HCEC 1CT (cell line): Measurements from ENCODE around the gene SMARCA1.

Experiments used
- DNase-seq: peaks from one replicate; pipeline ENCODE4 v3.0.0-alpha.2; 2017

Gene SMARCA1

DNA sequence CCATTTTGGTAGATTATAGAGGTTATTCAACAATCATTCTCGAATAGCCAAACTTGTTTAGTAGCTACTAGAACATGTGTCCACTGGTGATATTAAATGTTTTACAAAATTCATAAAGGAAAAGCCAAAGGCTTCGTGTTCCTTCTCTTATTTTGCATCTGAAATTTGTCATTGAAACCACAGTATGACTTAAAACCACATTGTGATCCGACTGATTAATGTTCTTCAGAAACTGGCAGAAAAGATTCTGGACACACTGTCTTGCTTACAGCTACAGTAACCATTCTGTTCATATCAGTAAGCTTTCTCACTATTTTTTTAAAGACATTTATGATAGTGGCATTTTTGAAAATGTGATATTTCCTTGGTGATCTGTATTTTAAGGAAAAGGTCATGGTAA is 2.6 kb upstream of the SMARCA1 start:
- DNase-seq: no peak

DNA sequence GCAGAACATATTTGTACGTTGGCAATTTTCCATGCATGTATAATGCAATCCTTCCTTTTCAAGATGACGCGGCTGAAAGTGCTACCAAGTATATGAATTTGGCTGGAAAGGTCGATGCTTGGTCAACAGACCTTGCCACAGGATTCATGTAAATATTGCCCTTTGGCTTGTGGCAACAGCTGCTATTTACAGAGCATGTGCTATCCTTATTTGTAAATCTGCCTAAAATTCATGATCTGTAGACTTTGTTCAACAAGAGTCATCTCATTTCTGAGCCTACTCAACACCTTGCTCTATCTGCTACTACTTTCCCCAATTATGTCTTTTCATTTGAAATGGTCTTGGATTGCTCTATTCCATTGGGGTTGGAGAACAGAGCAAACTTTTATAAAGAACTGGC is 1.9 kb upstream of the SMARCA1 start:
- DNase-seq: no peak

DNA sequence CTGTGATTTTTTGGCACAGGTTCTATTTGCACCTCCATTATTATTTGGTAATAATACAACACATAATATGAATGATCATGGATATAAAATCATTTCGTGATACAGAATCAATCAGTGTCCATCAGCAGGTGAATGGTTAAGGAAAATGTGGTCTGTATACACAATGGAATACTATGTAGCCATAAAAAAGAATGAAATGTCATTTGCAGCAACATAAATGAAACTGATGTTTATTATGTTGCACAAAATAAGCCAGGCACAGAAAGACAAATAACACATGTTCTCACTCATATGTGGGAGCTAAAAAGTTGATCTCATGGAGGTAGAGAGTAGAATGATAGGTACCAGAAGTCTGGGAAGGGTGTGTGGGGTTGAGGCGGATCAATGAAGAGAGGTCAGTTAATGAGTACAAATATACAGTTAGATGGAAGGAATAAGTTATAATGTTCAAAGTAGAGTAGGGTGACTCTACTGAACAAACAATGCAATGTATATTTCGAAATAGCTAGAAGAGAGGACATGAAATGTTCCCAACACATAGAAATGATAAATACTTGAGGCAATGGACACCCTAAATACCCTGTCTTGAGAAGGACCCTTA is 1.1 kb upstream of the SMARCA1 start:
- no peak for DNase-seq

DNA sequence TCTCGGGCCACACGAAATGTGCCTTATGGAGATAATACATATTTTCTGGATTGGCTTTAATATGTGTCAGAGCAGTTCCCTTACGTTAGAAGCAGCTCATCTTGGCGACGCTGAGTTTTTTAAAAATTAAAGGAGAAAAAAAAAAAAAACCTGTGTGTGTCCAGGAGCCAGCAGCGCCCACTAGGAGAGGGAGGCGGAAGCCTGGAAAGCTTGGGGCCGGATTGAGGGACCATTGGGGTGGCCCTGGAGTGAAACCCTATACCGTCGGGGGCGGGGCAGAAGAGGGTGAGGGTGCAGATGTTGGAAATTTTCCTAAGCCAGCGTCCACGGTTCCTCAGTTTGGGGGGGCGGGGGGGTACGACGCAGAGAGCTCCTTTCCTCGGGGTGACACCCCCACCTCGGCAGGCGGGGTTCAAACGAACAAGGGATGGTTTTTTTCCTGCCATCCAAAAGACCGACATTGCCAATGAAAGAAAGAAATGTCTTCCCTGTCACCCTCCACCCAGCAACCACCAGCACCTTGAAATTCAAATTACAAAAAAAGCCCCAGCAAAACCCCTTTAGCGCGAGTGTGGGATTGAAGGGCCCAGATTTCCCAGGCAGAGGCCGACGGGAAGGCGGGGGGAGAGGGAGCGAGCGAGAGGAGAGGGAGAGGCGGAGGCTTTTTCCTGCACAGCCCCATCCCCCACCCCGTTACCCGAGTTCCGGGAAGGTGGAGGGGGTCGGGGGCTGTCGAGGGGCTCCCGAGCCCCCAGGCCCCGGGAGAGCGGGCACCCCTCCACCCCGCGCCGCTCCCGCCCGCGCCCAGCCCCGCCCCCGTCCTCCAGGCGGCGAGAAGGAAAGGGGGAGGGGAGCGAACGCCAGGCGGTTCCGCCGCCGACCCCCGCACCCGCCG is 859 bp downstream of the SMARCA1 start:
- peak; percentile 68 for DNase-seq

DNA sequence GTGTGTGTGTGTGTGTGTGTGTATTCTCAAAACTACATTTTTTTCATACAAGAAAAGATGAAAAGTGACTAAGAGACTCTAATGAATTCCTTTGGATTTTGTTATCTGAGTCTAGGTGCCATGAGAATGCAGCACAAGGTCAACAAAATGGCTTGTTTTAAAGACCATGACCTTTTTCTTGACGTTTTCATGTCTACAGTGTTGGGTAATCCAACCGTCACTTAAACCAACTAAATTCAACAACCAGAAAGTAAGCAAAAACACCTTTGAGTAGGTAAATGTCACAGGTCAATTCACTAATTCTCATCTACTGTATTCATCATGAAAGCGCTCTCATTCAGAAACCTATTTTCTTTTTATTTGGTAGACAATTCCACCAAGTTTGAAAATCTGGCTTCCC is 3.1 kb downstream of the SMARCA1 start:
- no peak for DNase-seq

DNA sequence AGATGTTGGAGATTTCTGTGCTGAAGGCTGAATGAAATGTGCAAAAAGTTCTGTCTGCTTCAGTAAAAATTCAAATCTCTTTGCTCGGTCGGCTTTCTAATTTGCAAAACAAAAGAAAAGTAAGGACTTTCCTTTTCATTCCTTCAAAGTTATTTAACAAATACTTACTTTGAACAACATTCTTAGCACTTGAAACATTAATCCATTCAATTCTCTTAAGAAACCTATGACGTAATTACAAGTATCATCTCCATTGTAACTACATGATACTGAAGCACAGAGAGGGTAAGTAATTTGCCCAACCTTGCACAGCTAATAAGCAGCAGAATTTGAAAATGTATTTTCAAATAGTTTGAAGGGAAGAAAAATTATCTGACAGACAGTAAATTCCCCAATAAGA is 6.9 kb downstream of the SMARCA1 start:
- DNase-seq: no peak

DNA sequence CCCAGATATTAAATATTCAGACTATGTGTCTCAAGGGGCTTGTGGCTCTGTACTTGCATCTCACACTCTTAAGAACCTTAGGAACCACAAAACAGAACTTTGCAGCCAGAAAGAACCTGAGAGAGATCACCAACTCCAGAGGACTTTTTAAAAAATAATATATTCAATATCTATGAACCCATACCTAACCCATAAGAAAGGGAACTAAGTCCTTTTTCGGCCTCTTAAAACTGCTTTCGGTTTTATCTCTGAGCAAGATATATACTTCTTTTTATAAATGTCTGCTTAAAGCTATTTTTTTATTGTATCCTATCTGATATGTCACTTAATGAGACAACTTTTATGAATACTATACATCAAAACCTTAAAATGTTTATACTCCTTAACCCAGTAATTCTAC is 10.9 kb downstream of the SMARCA1 start:
- no peak for DNase-seq

DNA sequence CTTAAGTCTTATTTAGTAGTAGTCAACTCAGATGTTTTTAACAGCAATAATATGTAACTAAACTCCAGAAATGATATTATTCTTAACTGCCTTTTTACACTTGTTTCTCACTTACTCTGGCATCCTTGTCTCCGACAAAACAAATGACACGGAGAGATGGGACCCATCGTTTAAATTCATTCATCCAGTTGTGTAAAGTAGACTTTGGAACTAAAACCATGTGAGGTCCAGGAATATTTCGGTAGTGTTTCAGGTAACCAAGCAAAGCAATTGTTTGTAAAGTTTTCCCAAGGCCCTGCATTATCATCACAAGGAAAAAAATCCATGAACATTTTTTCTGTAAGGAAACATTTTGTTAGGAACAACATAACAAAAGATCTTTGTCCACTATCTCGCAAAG is 11.6 kb downstream of the SMARCA1 start:
- no peak for DNase-seq

DNA sequence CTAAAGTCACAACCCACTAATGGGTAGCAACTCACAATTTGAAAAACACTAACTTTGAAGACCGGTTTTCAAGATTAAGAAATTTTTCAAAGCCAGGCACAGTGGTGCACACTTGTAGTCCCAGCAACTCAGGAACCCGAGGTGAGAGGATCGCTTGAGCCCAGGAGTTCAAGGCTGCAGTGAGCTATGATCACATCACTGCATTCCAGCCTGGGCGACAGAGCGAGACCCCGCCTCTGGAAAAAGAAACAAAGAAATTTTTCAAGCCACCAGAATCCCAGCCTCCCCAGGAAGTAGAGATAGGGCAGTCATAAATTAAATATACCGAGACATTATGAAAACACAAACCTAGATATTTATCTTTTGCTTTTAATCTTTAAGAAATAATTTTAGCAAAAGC is 13.0 kb downstream of the SMARCA1 start:
- no peak for DNase-seq

DNA sequence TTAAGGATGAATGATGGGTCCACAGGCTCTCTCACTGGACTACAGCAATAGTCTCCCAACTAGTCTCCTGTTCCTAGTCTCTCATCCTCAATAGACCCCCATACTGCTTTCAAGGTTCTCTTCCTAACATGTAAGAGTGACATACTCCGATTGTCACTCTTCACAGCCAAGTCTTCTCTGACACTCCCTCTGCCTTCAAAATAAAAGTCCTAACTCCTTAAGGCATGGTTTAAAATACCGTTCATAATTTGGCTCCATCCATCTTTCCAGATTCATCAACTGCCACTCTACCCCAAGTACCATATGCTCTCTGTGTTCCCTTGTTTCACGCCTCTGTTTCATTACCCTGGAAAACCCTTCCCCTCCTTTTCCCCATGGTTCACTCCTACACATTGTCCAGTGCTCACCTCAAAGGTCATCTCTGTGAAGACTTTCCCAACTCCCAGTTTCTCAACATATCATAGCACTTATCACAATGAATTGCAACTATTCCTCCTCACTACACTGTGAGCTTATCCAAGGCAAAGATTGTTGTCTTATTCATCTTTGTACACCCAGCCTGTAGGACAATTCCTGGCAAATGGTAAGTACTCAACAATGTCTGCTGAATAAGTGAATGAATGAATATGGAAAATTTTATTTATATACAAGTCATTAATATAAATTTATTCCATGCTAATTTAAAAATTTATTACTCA is 26.0 kb downstream of the SMARCA1 start:
- no peak for DNase-seq

DNA sequence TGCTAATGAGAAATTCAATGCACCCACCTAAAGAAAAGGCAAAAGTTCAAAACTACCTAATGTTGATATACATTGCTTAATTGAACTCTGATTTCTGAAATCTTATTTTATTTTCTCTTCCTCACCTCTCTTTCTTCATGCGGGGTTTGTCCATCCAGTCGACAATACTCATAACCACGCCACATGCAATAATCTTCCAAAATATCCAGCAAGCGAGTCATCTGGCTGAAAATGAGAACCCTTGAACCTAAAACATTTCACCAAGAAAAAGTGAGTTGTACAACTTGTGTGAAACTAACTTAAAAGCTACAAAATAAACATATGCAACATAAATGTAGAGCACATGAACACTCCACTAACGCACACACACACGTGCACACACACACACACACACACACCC is 26.7 kb downstream of the SMARCA1 start:
- DNase-seq: peak; percentile 43

DNA sequence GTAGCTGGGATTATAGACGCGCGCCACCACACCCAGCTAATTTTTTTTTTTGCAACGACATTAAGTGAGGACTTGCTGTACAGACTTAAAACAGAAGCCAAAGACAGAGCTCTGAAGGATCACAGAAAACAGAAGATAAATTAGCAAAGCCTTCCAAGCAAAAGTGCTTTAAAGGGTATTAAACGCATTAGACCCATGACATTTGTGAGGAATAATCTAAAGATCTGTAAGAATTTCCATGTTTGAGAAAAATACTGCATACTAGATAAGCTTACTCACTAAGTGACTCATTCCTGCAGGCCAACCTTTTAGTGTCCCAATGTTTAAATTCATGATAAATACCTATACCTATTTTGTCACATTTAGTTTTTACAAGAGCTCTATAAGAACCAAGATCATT is 27.4 kb downstream of the SMARCA1 start:
- peak; percentile 53 for DNase-seq

DNA sequence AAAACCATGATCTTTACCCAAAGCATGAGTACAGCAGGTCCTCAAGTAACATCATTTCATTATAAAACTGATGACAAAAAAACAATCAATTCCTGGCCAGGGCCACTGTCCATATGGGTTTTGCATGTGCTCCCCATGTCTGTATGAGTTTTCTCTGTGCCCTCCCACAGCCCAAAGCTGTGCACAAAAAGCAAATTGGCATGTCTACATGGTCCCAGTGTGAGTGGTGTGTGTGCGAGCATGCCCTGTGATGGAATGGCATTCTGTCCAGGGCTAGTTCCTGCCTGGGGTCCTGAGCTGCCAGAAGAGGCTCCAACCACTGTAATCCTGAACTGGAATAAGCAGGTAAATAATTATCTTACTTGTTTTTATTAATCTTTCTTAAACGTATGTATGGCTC is 28.4 kb downstream of the SMARCA1 start:
- DNase-seq: no peak

DNA sequence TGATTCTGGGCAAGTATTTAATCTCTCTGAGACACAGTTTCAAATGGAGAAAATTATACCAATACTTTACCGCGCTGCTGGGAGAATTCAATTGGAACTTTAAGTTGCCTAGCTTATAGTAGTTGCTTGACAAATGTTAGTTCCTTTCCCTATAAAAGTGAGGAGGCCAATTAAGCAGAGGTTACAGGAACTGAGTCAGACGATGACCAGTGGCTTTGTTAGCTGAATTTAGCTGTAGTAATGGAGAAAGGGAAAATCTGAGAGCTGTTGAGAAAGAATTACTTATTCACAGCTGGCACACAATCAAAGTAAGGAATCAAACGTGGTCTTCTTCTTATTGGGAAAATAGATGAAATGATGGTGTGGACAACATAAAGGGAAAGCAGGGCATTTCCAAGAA is 29.6 kb downstream of the SMARCA1 start:
- peak; percentile 73 for DNase-seq

DNA sequence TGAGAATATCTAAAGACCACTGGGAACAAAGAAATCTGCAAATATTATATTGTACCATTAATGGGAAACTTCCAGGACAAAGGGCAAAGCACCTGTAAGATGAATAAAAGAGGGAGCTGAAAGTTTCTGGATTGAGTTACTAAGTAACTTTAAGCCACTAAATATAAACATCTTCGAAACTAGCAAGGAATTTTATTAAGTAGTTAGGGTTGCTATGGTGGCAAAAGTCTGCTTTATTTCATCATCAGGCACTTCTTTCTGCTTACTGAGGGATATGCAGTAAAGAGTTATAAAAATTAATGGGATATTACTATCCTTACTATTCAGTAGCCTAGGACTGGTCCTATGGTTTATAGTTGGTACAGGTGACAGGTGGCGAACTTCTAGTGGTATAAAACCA is 33.0 kb downstream of the SMARCA1 start:
- no peak for DNase-seq

DNA sequence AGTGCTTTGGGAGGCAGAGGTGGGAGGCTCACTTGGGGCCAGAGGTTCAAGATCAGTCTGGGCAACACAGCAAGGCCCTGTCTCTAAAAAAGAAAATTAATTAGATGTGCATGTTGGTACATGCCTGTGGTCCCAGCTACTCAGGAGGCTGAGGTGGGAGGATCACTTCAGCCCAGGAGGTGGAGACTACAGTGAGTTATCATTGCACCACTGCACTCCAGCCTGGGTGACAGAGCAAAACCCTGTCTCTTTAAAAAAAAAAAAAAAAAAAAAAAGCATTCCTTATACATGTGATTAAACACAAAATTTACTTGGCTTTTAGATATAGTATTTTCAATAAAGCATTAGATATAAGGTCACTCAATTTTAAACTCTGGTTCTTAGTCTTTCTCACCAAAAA is 34.9 kb downstream of the SMARCA1 start:
- no peak for DNase-seq

DNA sequence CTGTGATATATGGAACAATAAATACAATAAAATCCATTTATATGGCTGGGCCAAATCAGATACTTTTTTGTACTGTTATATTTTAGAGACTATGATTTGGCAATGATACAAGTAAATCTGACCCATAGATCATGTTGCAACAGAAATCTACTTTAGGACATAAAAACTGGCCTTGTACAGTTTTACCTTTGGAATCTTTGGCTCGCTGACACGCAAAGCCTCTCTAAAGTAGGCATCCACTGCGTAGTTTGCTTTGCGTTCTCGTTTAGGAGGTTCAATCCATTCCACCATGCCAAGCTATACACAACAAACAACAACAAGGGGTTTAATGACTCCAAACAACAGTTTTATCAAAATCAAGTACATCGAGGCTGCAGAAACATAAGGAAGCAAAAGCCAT is 42.4 kb downstream of the SMARCA1 start:
- no peak for DNase-seq

DNA sequence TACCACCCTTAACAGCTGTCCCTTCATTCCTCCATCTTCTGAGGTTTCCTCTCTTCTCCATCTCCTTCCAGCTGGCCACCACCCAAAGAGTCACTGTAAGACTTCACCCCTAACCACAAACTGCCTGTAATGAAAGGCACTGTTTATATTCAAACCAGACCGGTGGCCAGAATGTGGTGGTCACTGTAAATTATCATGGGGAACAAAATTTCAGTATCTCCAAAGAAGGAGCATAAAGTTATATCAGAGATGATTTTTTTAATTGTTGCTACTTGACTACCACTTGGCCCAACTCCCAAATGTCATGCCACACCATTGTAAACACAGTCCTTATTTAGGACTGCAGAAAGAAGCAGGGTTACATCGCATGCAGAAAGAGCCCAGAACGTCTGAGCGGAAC is 44.8 kb downstream of the SMARCA1 start:
- DNase-seq: peak; percentile 31

DNA sequence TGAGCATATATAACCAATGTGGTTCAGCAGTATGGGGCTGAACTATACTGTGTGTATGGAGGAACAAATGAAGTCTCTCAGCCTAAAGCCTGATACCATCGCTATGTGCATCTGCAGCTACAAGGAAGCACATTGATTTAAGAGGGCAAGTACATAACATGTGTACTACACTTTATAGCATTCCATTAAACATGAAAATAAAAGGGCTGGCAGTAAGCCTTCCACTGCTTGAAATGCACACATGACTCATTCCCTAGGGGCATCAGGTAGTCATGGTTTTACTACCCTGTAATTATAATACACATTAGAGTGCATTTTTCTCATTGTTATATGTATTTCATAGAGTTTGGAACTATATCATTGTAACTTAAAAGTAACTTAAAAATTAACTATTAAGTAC is 51.2 kb downstream of the SMARCA1 start:
- DNase-seq: no peak

DNA sequence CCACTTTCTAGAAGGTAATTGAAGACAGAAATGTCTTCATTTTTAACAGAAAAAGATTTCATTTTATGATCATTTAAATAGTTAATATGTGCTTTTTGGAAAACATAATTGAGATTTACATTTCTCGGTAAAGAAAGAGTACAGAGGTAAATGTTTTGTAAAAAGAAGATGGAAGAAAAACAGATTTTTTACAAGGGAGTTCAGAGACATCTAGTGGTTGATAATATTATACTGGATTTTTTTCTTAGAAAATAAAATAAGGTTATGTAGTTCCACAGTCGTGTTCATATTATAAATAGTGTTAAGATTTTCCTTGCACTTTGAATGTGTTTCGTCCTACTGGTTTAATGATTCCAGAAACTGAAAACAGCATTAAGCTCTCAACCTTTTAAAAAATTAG is 60.6 kb downstream of the SMARCA1 start:
- no peak for DNase-seq

DNA sequence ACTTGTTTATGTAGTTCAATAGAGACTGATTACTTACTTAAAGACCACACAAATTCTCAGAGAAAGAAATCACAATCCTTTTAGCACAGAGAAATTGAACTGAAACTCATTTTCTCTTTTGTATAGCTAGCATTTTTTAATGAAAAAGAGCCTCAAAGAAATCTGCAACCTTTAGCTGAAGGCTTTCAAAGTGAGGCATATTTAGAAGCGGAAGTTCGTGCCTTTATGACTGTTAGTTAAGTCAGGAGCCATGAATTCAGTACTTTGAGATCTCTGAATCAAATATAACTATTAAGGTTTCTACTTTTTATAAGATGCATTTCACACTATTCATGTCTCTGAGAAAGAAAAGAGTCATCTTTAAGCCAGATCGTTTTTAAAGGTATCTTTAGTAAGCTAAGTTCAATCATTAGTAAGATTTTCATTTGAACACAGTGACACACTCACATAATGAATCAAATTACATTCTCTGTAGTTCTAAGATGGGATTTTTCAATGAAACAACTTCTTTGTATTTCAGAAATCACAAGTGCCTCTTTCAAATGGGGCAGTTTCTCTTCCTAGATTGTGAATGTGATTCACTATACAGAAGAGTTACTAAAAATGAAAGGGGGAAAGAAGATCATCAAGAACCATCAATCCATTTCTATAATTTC is 61.4 kb downstream of the SMARCA1 start:
- DNase-seq: no peak

DNA sequence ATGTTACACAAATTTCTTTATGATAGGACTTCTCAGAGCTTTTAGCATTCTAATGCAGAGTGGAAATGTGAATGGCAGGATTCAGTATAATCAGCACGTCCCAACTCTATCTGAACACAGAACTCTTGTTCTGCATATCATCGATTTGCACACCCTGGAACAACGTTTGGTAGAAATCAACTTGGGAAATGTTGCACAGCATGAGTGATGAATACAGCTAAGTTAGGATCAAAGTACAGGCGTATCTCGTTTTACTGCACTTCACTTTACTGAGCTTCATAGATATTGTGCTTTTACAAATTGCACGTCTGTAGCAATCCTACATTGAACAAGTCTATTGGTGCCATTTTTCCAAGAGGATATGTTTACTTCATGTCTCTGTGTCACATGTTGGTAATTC is 70.8 kb downstream of the SMARCA1 start:
- no peak for DNase-seq

DNA sequence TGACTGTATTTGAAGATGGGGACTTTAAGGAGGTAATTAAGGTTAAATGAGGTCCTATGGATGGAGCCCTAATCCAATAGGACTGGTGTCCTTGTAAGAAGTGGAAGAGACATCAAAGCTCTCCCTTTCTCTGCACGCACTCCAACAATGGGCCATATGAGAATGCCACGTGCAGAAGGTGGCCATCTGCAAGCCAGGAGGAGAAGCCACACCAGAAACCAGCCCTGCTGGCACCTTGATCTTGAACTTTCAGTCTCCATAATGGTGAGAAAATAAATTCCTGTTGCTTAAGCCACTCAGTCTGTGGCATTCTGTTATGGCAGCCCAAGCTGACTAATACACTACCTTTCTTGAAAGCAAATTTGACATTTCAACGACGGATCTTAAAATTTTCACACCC is 73.2 kb downstream of the SMARCA1 start:
- no peak for DNase-seq

DNA sequence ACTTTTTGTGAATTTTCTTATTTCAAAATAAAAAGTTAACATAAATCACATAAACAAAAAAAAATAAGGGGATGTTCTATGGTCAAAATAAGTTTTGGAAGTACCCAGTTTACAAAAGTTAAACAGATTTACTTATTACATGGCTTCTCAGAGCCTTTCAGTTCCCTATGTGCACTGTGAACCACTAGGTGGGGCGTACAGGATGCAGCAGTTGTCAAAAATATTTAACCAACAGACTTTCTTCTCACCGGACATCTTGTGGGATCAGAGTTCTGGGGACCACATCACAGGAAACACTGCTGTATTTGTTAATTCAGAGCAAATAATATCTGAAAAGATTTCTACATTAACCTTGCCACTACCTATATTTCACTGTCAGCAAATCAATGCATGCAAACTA is 74.1 kb downstream of the SMARCA1 start:
- DNase-seq: no peak
